GM12891 (cell line): ENCODE results near the gene CXCR5.

Experiments used
- DNase-seq: peaks from one replicate; pipeline ENCODE4 v3.0.0; 2011; ENCODE audit warnings: low spot score; ENCODE audit not compliant: insufficient read length
- FAIRE-seq: peaks from 2 replicates; lab custom pipeline; 2011; peaks lifted over from hg19 to GRCh38; lab: Jason Lieb, UNC
- PAX5 ChIP-seq: IDR thresholded peaks from 2 replicates; pipeline ENCODE4 v1.6.1; 2011; ENCODE audit warnings: low read length, moderate library complexity, mild to moderate bottlenecking; ENCODE audit not compliant: insufficient read depth, severe bottlenecking
- POLR2A ChIP-seq: IDR thresholded peaks from 2 replicates; pipeline ENCODE4 v1.6.1; 2011; ENCODE audit warnings: low read depth, low read length, control low read depth
- POLR2AphosphoS5 ChIP-seq: IDR thresholded peaks from 2 replicates; pipeline ENCODE4 v1.6.1; 2011; ENCODE audit warnings: low read depth, low read length, control low read depth
- POU2F2 ChIP-seq: IDR thresholded peaks from 2 replicates; pipeline ENCODE4 v1.6.1; 2011; ENCODE audit warnings: low read depth, mild to moderate bottlenecking, control low read depth, low read length, moderate library complexity
- SPI1 ChIP-seq: IDR thresholded peaks from 2 replicates; pipeline ENCODE4 v1.6.1; 2011; ENCODE audit warnings: low read depth, low read length, control low read depth
- TAF1 ChIP-seq: IDR thresholded peaks from 2 replicates; pipeline ENCODE4 v1.6.1; 2011; ENCODE audit warnings: low read depth, low read length, control low read depth

The CXCR5 gene

GRCh38 chr11:118938491-118939403 lies 55.1 kb downstream of the CXCR5 start:
- TF ChIP-seq PAX5 (no peak), POU2F2 (no peak), POLR2A (no peak), SPI1 (no peak), TAF1 (no peak), POLR2AphosphoS5 (no peak)
- FAIRE-seq (no peak), DNase-seq (no peak)

GRCh38 chr11:118939404-118939915 lies 55.8 kb downstream of the CXCR5 start:
- TF ChIP-seq POLR2AphosphoS5 (no peak), SPI1 (no peak), TAF1 (no peak), POLR2A (no peak), POU2F2 (no peak), PAX5 (no peak)
- no peak for DNase-seq
- no peak for FAIRE-seq

GRCh38 chr11:118939953-118940598 lies 56.4 kb downstream of the CXCR5 start:
- no peak for FAIRE-seq
- TF ChIP-seq TAF1, result no peak
- TF ChIP-seq SPI1, result peak; percentile 16; the same call in 1 of the 2 replicates
- peak; percentile 48 for DNase-seq

- FAIRE-seq (no peak), DNase-seq (no peak)
- TF ChIP-seq TAF1 (no peak), POU2F2 (no peak), SPI1 (no peak), POLR2A (no peak), PAX5 (no peak), POLR2AphosphoS5 (no peak)
Observed at GRCh38 chr11:118947091-118947490, 63.4 kb downstream of the CXCR5 start.
